Naive thymus-derived CD8-positive, alpha-beta T cell (primary cell): ENCODE results near the gene SORL1. TPM values are rescaled to one million over a fixed set of nuclear protein-coding genes. Genes with fewer than 3 reads are reported as not detected.
A peak's percentile ranks its signal among the peaks of the same experiment; 100 is the strongest.

ENCODE experiments used
- ATAC-seq, 2 donors: fragments of 150-1000 bp; cut with Tn5 transposase in 1 of 2; sonication (Bioruptor Pico), chemical (Tn5 transposase) in 1 of 2; 1 replicate in 1 of 2; 2 replicates in 1 of 2; pipeline ENCODE4 v1.10.0; 2021; ENCODE audit warnings: mild to moderate bottlenecking in 2 of 2, moderate library complexity in 2 of 2
- POLR2A ChIA-PET: fragments of 350-600 bp; sonication (Branson Sonifier 250); formaldehyde crosslinking; loops from one replicate; lab custom pipeline; 2021; ENCODE audit warnings: antibody characterized with exemption; lab: Charles Lee
- DNase-seq, 10 donors: peaks; one replicate each; pipeline versions ENCODE4 v3.0.0 to v3.0.0-alpha.2; 2020 to 2022
- H3K27ac Mint-ChIP-seq, 10 donors: one replicate each; pipeline ENCODE4 v1.8.0; 2020 to 2022; ENCODE audit warnings: mild to moderate bottlenecking in 10 of 10, mixed read lengths in 10 of 10, moderate library complexity in 4 of 10, inconsistent platforms in 1 of 10
- H3K27me3 Mint-ChIP-seq, 5 donors: one replicate each; pipeline ENCODE4 v1.8.0; 2021 to 2022; ENCODE audit warnings: mixed read lengths in 5 of 5
- H3K36me3 Mint-ChIP-seq, 3 donors: one replicate each; pipeline ENCODE4 v1.8.0; 2020 to 2022; ENCODE audit warnings: mixed read lengths in 3 of 3, mild to moderate bottlenecking in 2 of 3, inconsistent platforms in 1 of 3
- H3K4me1 Mint-ChIP-seq, 4 donors: one replicate each; pipeline ENCODE4 v1.8.0; 2021 to 2022; ENCODE audit warnings: mixed read lengths in 4 of 4
- H3K4me3 Mint-ChIP-seq, 10 donors: one replicate each; pipeline ENCODE4 v1.8.0; 2020 to 2022; ENCODE audit warnings: mild to moderate bottlenecking in 10 of 10, mixed read lengths in 10 of 10, moderate library complexity in 6 of 10, inconsistent platforms in 1 of 10
- H3K9me3 Mint-ChIP-seq, 9 donors: one replicate each; pipeline ENCODE4 v1.8.0; 2020 to 2022; ENCODE audit warnings: mixed read lengths in 9 of 9, mild to moderate bottlenecking in 3 of 9, inconsistent platforms in 1 of 9, moderate library complexity in 1 of 9
- polyA plus RNA-seq, 3 donors: library from polyadenylated mRNA; unstranded; fragments of 300-500 nt; fragmentation: Illumina TruSeq; gene quantifications; one replicate each; pipeline ENCODE4 v1.2.3, GENCODE V29; 2021
- total RNA-seq, 8 experiments: library from RNA in 2 of 8; stranded (reverse) in 2 of 8; gene quantifications; one replicate each; pipeline ENCODE4 v1.2.3 and lab custom pipeline; 2021 to 2026

Gene SORL1
- total and polyA plus RNA-seq, 5 experiments from 2014 or later: 157 to 419 (median 230) TPM

- no peak for ATAC-seq
- POLR2A ChIA-PET: interaction anchor here (0.7 to 12.0 kb wide), 2 partner anchors 34 to 72 kb away, joined by 5 to 124 read pairs; partner anchors contain the start of genes SORL1 and SORL1-AS1
Observed at GRCh38 chr11:121415856-121416255, 36.3 kb upstream of the SORL1 start.

DNA sequence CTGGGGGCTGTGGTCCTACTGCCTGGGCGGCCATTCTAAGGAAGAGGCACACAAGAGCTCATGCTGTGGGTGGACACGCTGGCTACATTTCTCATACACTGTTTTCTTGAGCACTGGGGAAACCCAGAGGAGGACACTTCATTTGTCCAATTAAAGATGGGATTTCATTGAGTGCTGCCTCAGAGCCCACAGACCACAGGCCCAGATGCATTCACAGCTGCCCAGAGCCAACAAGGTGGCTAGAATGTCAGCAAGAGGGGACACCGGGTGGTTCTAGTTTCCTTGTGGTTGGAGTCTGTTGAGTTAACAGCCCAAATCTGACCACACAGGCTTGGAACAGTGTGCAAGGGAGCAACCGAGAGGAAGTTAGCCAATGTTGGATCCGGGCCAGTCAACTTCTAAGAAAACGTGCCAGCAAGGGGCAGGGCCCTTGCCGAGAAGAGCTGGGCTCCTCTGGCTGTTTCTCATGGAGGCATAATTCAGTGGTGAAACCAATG is 35.0 kb upstream of the SORL1 start:
- H3K27ac Mint-ChIP-seq: peak overlapping the region; percentile 85 to 96 (median 91)
- peaks cover 36 to 77% (median 66%) of the 10 kb centered on the region in 4 donors for H3K4me1 Mint-ChIP-seq

More at GRCh38 chr11:121415856-121416255, 36.3 kb upstream of the SORL1 start:
- Mint-ChIP-seq H3K36me3 (no peaks in the 10 kb centered on the region), H3K4me1 (peaks cover 27 to 64% (median 53%) of the 10 kb centered on the region in 4 donors), H3K27ac (peak overlapping the region; percentile 10 to 89 (median 74)), H3K27me3 (no peaks in the 10 kb centered on the region), H3K9me3 (no peaks in the 10 kb centered on the region), H3K4me3 (peak overlapping the region in 2 of 10 donors; percentile 8 to 27)
- no peak for DNase-seq

DNA sequence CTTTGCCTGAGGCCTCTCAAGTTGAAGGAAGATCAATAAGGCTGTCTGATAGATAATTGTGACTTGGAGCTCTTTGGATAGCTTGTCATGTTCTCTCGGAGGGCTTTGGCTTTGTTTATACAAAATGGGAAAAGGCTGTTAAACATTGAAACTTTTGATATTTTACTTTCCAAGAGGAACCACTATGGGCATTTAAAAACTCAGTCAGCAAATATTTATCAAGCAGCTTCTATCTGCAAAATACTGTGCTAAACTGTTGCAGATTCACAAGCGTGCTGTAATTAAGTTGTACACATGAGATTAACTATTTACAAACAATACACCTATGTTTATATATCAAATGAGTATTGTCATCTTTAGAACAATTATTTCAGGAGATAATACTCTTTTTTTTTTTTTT is 34.5 kb upstream of the SORL1 start:
- H3K27me3 Mint-ChIP-seq: no peaks in the 10 kb centered on the region
- peaks cover 37 to 82% (median 70%) of the 10 kb centered on the region in 4 donors for H3K4me1 Mint-ChIP-seq
- peak overlapping the region in 9 of 10 donors; percentile 52 to 77 (median 64) for H3K4me3 Mint-ChIP-seq
- POLR2A ChIA-PET: interaction anchor here (0.7 to 12.0 kb wide), 9 partner anchors 9 to 196 kb away, joined by 3 to 124 read pairs (median 4); partner anchors contain the start of genes SC5D, SORL1 and SORL1-AS1
- no peaks in the 10 kb centered on the region for H3K9me3 Mint-ChIP-seq
- DNase-seq (no peak), ATAC-seq (no peak)
- no peaks in the 10 kb centered on the region for H3K36me3 Mint-ChIP-seq
- H3K27ac Mint-ChIP-seq: peak overlapping the region; percentile 85 to 96 (median 92)

More for the DNA sequence above, 35.0 kb upstream of the SORL1 start:
- H3K4me3 Mint-ChIP-seq: peak overlapping the region in 9 of 10 donors; percentile 52 to 77 (median 64)
- DNase-seq (peak; percentile 25 to 71 (median 52)), ATAC-seq (peak; percentile 45 to 71)
- POLR2A ChIA-PET: interaction anchor here (0.7 to 12.0 kb wide), 8 partner anchors 9 to 196 kb away, joined by 3 to 124 read pairs (median 6); partner anchors contain the start of genes SC5D, SORL1 and SORL1-AS1
- no peaks in the 10 kb centered on the region for H3K9me3 Mint-ChIP-seq
- H3K27me3 Mint-ChIP-seq: no peaks in the 10 kb centered on the region
- no peaks in the 10 kb centered on the region for H3K36me3 Mint-ChIP-seq

- POLR2A ChIA-PET: interaction anchor here (0.8 to 12.0 kb wide), 3 partner anchors 17 to 45 kb away, joined by 3 to 124 read pairs (median 3); partner anchors contain the start of genes SORL1 and SORL1-AS1
- DNase-seq: peak in 9 of 10 donors; percentile 34 to 85 (median 71)
- H3K27me3 Mint-ChIP-seq: no peaks in the 10 kb centered on the region
Observed at GRCh38 chr11:121418625-121419114, 33.4 kb upstream of the SORL1 start.

GRCh38 chr11:121419836-121420235 is 32.3 kb upstream of the SORL1 start:
- H3K27ac Mint-ChIP-seq: peak overlapping the region; percentile 7 to 95 (median 83)
- no peak for DNase-seq
- H3K4me1 Mint-ChIP-seq: peaks cover 48 to 90% (median 87%) of the 10 kb centered on the region in 4 donors
- H3K36me3 Mint-ChIP-seq: peaks cover 0 to under 1% (median 0%) of the 10 kb centered on the region in 3 donors
- peak overlapping the region in 3 of 10 donors; percentile 7 to 43 (median 8) for H3K4me3 Mint-ChIP-seq
- peaks cover 0 to 2% (median 0%) of the 10 kb centered on the region in 9 donors for H3K9me3 Mint-ChIP-seq
- no peak for ATAC-seq
- POLR2A ChIA-PET: interaction anchor here (1.5 to 12.0 kb wide), 2 partner anchors 15 to 30 kb away, joined by 3 to 124 read pairs; partner anchors contain the start of genes SORL1 and SORL1-AS1
- H3K27me3 Mint-ChIP-seq: no peaks in the 10 kb centered on the region

More at GRCh38 chr11:121418625-121419114, 33.4 kb upstream of the SORL1 start:
- H3K27ac Mint-ChIP-seq: peak overlapping the region; percentile 78 to 96 (median 90)
- H3K36me3 Mint-ChIP-seq: no peaks in the 10 kb centered on the region
- peak; percentile 56 to 86 for ATAC-seq
- H3K9me3 Mint-ChIP-seq: no peaks in the 10 kb centered on the region
- peak overlapping the region in 8 of 10 donors; percentile 21 to 65 (median 44) for H3K4me3 Mint-ChIP-seq
- peaks cover 39 to 85% (median 80%) of the 10 kb centered on the region in 4 donors for H3K4me1 Mint-ChIP-seq

DNA sequence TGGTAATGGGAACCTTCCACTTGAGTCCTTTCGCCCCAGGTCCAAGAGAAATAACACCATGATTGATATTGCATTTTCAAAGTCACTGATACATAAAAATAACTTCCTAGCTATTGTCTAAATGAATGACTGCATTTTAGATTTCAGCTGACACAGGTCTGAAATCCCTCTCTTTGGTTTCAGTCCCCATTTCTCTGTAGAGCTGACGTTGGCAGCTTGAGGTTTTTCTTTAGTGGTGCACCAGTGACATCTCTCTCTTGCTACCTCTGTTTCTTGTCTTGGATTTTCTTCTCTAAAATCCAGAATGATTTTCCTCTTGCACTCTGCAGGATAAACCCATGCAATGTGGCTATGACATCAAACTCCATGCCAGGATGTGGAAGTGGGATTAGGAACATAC is 31.7 kb upstream of the SORL1 start:
- Mint-ChIP-seq H3K27ac (peak overlapping the region; percentile 7 to 95 (median 83)), H3K9me3 (peaks cover 0 to 3% (median 0%) of the 10 kb centered on the region in 9 donors), H3K4me1 (peaks cover 47 to 91% (median 87%) of the 10 kb centered on the region in 4 donors), H3K27me3 (no peaks in the 10 kb centered on the region), H3K36me3 (peaks cover 0 to 5% (median 0%) of the 10 kb centered on the region in 3 donors), H3K4me3 (peak overlapping the region in 6 of 10 donors; percentile 7 to 43 (median 19))
- POLR2A ChIA-PET: interaction anchor here (12.0 kb wide), 1 partner anchor 30 kb away, joined by 124 read pairs; the partner anchor contains the start of genes SORL1 and SORL1-AS1
- DNase-seq (peak in 1 of 10 donors; percentile 22), ATAC-seq (no peak)

DNA sequence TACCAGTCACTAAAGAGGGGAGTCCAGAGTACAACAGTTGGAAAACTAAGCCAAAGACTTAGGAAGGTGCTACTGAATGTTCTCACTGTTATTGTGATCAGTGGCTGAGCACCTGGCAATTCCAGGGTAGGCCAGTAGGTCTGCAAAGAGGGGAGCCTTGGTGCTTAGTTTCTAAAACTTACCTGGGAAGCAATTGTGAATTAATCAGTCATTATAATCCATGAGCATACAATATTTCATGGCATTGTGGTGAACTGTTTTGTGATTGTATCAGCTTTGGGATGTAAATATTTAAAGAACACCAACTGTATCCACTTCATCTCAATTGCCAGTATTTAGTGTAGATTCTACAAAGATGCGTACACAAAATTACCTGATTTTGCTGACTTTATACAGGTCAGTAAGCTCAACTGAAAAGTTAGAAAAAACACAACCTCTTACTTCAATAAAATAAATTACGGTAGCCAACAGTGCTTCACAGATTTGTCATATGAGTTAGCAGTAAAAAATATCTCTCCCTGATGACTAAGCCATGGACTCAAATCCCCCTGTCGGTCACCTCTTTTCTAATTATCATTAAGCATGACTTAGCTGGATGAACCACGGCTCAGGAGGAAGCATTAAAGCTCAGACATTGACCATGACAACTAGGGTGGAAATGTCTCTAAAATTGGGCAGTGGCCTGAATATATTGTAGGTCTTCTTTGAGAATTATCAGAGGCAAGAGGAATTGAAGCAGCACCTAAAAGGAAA is 30.8 kb upstream of the SORL1 start:
- H3K27me3 Mint-ChIP-seq: no peaks in the 10 kb centered on the region
- H3K4me3 Mint-ChIP-seq: peak overlapping the region in 3 of 10 donors; percentile 16 to 54 (median 36)
- H3K27ac Mint-ChIP-seq: peak overlapping the region in 9 of 10 donors; percentile 7 to 94 (median 52)
- peaks cover 0 to 3% (median 0%) of the 10 kb centered on the region in 9 donors for H3K9me3 Mint-ChIP-seq
- DNase-seq (no peak), ATAC-seq (no peak)
- peaks cover 0 to 5% (median 3%) of the 10 kb centered on the region in 3 donors for H3K36me3 Mint-ChIP-seq
- peaks cover 46 to 93% (median 87%) of the 10 kb centered on the region in 4 donors for H3K4me1 Mint-ChIP-seq
- POLR2A ChIA-PET: interaction anchor here (1.0 to 12.0 kb wide), 2 partner anchors 14 to 29 kb away, joined by 3 to 124 read pairs; partner anchors contain the start of genes SORL1 and SORL1-AS1

DNA sequence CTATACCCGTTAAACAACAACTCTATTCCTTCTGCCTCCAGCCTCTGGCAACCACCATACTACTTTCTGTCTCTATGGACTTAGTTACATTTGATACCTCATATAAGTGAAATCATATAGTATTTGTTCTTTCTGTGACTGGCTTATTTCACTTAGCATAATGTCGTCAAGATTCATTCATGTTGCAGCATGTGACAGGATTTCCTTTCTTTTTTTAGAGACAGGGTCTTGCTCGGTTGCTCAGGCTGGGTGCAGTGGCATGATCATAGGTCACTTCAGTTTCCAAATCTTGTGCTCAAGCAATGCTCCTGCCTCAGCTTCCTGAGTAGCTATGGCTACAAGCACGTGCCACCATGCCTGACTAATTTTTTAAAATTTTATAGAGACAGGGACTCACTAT is 29.4 kb upstream of the SORL1 start:
- POLR2A ChIA-PET: interaction anchor here (0.6 to 1.0 kb wide), 3 partner anchors 9 to 44 kb away, joined by 3 to 4 read pairs (median 3); no protein-coding TSS in a partner anchor
- no peaks in the 10 kb centered on the region for H3K27me3 Mint-ChIP-seq
- ATAC-seq (peak; percentile 16 to 37), DNase-seq (peak in 5 of 10 donors; percentile 12 to 48 (median 28))
- H3K4me1 Mint-ChIP-seq: peaks cover 44 to 90% (median 82%) of the 10 kb centered on the region in 4 donors
- peak overlapping the region in 7 of 10 donors; percentile 26 to 61 (median 39) for H3K4me3 Mint-ChIP-seq
- peak overlapping the region in 8 of 10 donors; percentile 1 to 74 (median 12) for H3K27ac Mint-ChIP-seq
- H3K36me3 Mint-ChIP-seq: peaks cover 0 to 5% (median 3%) of the 10 kb centered on the region in 3 donors
- H3K9me3 Mint-ChIP-seq: peaks cover 0 to 3% (median 0%) of the 10 kb centered on the region in 9 donors

- Mint-ChIP-seq H3K27ac (peak overlapping the region in 6 of 10 donors; percentile 1 to 74 (median 32)), H3K36me3 (peaks cover 0 to 5% (median 3%) of the 10 kb centered on the region in 3 donors), H3K9me3 (peaks cover 0 to 3% (median 0%) of the 10 kb centered on the region in 9 donors), H3K27me3 (no peaks in the 10 kb centered on the region), H3K4me1 (peaks cover 35 to 84% (median 58%) of the 10 kb centered on the region in 4 donors), H3K4me3 (peak overlapping the region in 2 of 10 donors; percentile 5 to 83)
- POLR2A ChIA-PET: interaction anchor here (0.5 to 14.3 kb wide), 3 partner anchors 21 to 154 kb away, joined by 3 to 275 read pairs (median 4); partner anchors contain the start of genes SORL1 and SORL1-AS1
- no peak for ATAC-seq
- DNase-seq: no peak
Observed at GRCh38 chr11:121425828-121426227, 26.3 kb upstream of the SORL1 start.

DNA sequence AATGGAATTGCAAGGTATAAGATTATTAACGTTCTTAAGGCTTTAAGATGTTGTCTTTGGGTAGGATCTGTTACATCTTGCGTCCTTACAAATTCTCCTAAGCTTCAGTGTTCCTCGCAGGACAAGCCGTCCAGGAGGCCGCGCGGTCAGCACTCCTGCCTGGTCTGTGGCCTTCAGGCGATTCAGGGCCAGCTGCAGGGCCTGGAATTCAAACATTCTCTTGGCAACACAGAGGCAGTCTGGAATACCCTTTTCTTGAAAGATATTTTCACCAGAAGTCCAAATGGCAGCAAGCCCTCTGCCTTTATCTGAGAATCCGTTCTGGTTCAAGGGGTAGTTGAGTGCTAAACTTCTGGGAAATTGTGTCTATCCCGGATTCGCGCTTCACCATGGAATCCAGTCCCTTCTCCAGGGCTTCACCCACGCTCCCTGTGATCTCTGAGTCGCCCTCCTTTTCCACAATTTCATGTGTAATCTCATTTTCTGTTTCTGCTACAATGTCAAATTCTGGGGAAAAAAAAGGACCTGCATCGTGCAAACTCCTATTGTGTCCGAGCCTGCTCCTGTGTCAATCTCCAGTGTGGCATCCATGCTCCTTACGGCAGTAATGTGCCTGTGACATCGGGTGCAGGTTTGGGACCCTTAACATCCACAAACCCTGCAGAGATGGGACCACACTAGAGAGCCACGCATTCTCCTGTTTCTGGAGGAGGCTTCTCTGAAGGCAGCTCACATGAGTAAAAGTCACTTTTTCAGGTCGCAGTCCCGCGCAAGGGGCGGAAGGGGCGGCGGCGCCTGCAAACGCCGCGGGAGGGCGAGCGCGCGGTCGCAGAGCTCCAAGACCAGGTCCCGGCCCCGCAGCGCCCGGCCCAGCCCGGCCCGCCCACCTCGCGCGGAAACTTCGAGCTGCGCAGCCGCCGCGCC is 25.4 kb upstream of the SORL1 start:
- POLR2A ChIA-PET: interaction anchor here (0.6 to 14.3 kb wide), 16 partner anchors 9 to 1235 kb away, joined by 3 to 275 read pairs (median 4); partner anchors contain the start of genes SC5D, SORL1 and SORL1-AS1
- peaks cover 0 to 3% (median 0%) of the 10 kb centered on the region in 9 donors for H3K9me3 Mint-ChIP-seq
- H3K27me3 Mint-ChIP-seq: no peaks in the 10 kb centered on the region
- ATAC-seq (peak; percentile 68 to 92), DNase-seq (peak in 8 of 10 donors; percentile 34 to 68 (median 46))
- H3K36me3 Mint-ChIP-seq: peaks cover 0 to 5% (median 3%) of the 10 kb centered on the region in 3 donors
- peak overlapping the region; percentile 36 to 92 (median 70) for H3K27ac Mint-ChIP-seq
- peak overlapping the region; percentile 66 to 83 (median 81) for H3K4me3 Mint-ChIP-seq
- peaks cover 29 to 79% (median 52%) of the 10 kb centered on the region in 4 donors for H3K4me1 Mint-ChIP-seq
